GM18519 (cell line): ENCODE results near the gene SELENOV.
A peak's percentile ranks its signal among the peaks of the same experiment; 100 is the strongest.

ENCODE experiments used
- ATAC-seq: cut with Tn5 transposase; IDR thresholded peaks from one replicate; pipeline ENCODE4 v1.9.1; 2021; ENCODE audit warnings: mild to moderate bottlenecking, moderate library complexity; ENCODE audit not compliant: unreplicated experiment, low FRiP score

The SELENOV gene

GRCh38 chr19:39518458-39518857 is 3.5 kb downstream of the SELENOV start:
- no peak for ATAC-seq

- ATAC-seq: no peak
Observed at GRCh38 chr19:39518975-39519374, 4.0 kb downstream of the SELENOV start.

- no peak for ATAC-seq
Observed at GRCh38 chr19:39520541-39521484, 5.9 kb downstream of the SELENOV start.

- no peak for ATAC-seq
Observed at GRCh38 chr19:39524495-39524894, 9.6 kb downstream of the SELENOV start.

GRCh38 chr19:39525205-39525604 is 10.3 kb downstream of the SELENOV start:
- ATAC-seq: no peak

GRCh38 chr19:39531834-39532232 is 16.9 kb downstream of the SELENOV start:
- ATAC-seq: no peak

GRCh38 chr19:39532233-39533002 is 17.5 kb downstream of the SELENOV start, which contains the start of gene EID2B:
TSS of gene EID2B (minus strand) at chr19:39532852. CDS start at chr19:39532802, 50 bp downstream.
- ATAC-seq: peak; percentile 87

- no peak for ATAC-seq
Observed at GRCh38 chr19:39533003-39533512, 18.1 kb downstream of the SELENOV start.

GRCh38 chr19:39533791-39534190 is 18.9 kb downstream of the SELENOV start:
- ATAC-seq: no peak

GRCh38 chr19:39539165-39539517 is 24.2 kb downstream of the SELENOV start:
- no peak for ATAC-seq

- ATAC-seq: no peak
Observed at GRCh38 chr19:39539518-39540332, 24.8 kb downstream of the SELENOV start, which contains the start of gene EID2. TSS of gene EID2 (minus strand) at chr19:39540161. CDS start at chr19:39540079, 82 bp downstream.

GRCh38 chr19:39540333-39540673 is 25.4 kb downstream of the SELENOV start:
- no peak for ATAC-seq

- ATAC-seq: no peak
Observed at GRCh38 chr19:39542206-39542605, 27.3 kb downstream of the SELENOV start.

GRCh38 chr19:39543477-39543857 is 28.5 kb downstream of the SELENOV start:
- no peak for ATAC-seq

GRCh38 chr19:39544226-39544903 is 29.4 kb downstream of the SELENOV start:
- no peak for ATAC-seq

- no peak for ATAC-seq
Observed at GRCh38 chr19:39544911-39545310, 30.0 kb downstream of the SELENOV start.

- ATAC-seq: no peak
Observed at GRCh38 chr19:39546599-39546998, 31.7 kb downstream of the SELENOV start.

GRCh38 chr19:39550197-39550596 is 35.3 kb downstream of the SELENOV start:
- no peak for ATAC-seq

- ATAC-seq: no peak
Observed at GRCh38 chr19:39553082-39553652, 38.2 kb downstream of the SELENOV start.
